GF-D8 (cell line): ENCODE measurements around the gene ATP5MK.
"Not testable (repeated sequence)": the region's sequence is repeated elsewhere in the genome, so short reads cannot be mapped to it uniquely, and the experiment has no call there.

Source experiments
- DNase-seq: peaks from one replicate; lab custom pipeline; 2025; lab: John Stamatoyannopoulos, UW

ATP5MK gene

GRCh38 chr10:103396067-103396788 is at the start of gene ATP5MK, which contains the start of gene PDCD11:
TSS of gene ATP5MK (minus strand) at chr10:103396475. CDS start at chr10:103392457, 4,018 bp downstream.
TSS of gene PDCD11 (plus strand) at chr10:103396626. CDS start at chr10:103398427, 1,801 bp downstream.
- DNase-seq, result peak; percentile 96

- DNase-seq, result no peak
Observed at GRCh38 chr10:103445366-103445765, 49.1 kb upstream of the ATP5MK start.

GRCh38 chr10:103444478-103444877 is 48.2 kb upstream of the ATP5MK start:
- DNase-seq, result no peak

GRCh38 chr10:103443475-103444185 is 47.4 kb upstream of the ATP5MK start:
- no peak for DNase-seq

GRCh38 chr10:103442031-103442461 is 45.8 kb upstream of the ATP5MK start:
- no peak for DNase-seq

- DNase-seq, result no peak
Observed at GRCh38 chr10:103441611-103442010, 45.3 kb upstream of the ATP5MK start.

GRCh38 chr10:103441206-103441605 is 44.9 kb upstream of the ATP5MK start:
- no peak for DNase-seq

- no peak for DNase-seq
Observed at GRCh38 chr10:103440416-103440815, 44.1 kb upstream of the ATP5MK start.

- DNase-seq, result no peak
Observed at GRCh38 chr10:103439776-103440175, 43.5 kb upstream of the ATP5MK start.

GRCh38 chr10:103433858-103434257 is 37.6 kb upstream of the ATP5MK start:
- DNase-seq, result peak; percentile 67

GRCh38 chr10:103431902-103432301 is 35.6 kb upstream of the ATP5MK start:
- no peak for DNase-seq

- no peak for DNase-seq
Observed at GRCh38 chr10:103429647-103430046, 33.4 kb upstream of the ATP5MK start.

GRCh38 chr10:103428989-103429643 is 32.8 kb upstream of the ATP5MK start:
- no peak for DNase-seq

- no peak for DNase-seq
Observed at GRCh38 chr10:103427866-103428265, 31.6 kb upstream of the ATP5MK start.

- no peak for DNase-seq
Observed at GRCh38 chr10:103423748-103424147, 27.5 kb upstream of the ATP5MK start.

- no peak for DNase-seq
Observed at GRCh38 chr10:103419101-103419500, 22.8 kb upstream of the ATP5MK start.

- DNase-seq, result no peak
Observed at GRCh38 chr10:103417601-103418000, 21.3 kb upstream of the ATP5MK start.

- DNase-seq, result not testable (repeated sequence)
Observed at GRCh38 chr10:103417148-103417469, 20.8 kb upstream of the ATP5MK start.

- peak; percentile 7 for DNase-seq
Observed at GRCh38 chr10:103416436-103417147, 20.3 kb upstream of the ATP5MK start.

GRCh38 chr10:103415581-103415980 is 19.3 kb upstream of the ATP5MK start:
- DNase-seq, result no peak

- no peak for DNase-seq
Observed at GRCh38 chr10:103413564-103413963, 17.3 kb upstream of the ATP5MK start.

GRCh38 chr10:103397191-103397825 is 1.0 kb upstream of the ATP5MK start:
- DNase-seq, result no peak
